Measurements from ENCODE around the gene FLYWCH1.
A peak's percentile ranks its signal among the peaks of the same experiment; 100 is the strongest.
"Not testable (repeated sequence)": the region's sequence is repeated elsewhere in the genome, so short reads cannot be mapped to it uniquely, and the experiment has no call there.

The FLYWCH1 gene

DNA sequence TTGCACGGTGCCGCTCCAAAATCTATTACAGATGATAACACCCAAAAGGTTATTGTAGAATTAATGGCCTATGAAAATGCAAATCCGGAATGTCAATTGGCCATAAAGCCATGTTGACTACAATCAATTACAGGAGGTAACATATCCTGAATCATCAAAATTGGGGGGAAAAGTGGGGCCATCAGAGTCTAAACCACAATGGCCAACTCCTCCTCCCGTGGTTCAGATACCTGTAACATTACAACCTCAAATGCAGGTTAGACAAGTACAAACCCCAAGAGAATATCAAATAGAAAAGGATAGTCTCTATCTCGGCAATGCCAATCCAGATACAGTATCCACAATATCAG, 14.9 kb downstream of the FLYWCH1 start:
- no peak for DNase-seq (ENCODE audit: low read depth, low spot score)
- CTCF ChIA-PET: interaction anchor here (0.5 to 18.7 kb wide), 21 partner anchors 8 to 234 kb away, joined by 3 to 396 read pairs (median 6); partner anchors contain the start of genes FLYWCH2 and PKMYT1
- POLR2A ChIA-PET: interaction anchor here (0.7 kb wide), 1 partner anchor 53 kb away, joined by 3 read pairs; no protein-coding TSS in a partner anchor
- TF ChIP-seq CTCF (IDR thresholded peaks at IDR 0.05; ENCODE audit: insufficient read depth, low read length, missing control alignments): no peak
- peak overlapping the region; percentile 24 for H3K4me3 ChIP-seq (ENCODE audit: low read depth, low read length)

- DNase-seq (ENCODE audit: low read depth, low spot score): no peak
- ChIA-PET CTCF (interaction anchor here (0.5 to 18.7 kb wide), 26 partner anchors 8 to 254 kb away, joined by 3 to 396 read pairs (median 6); partner anchors contain the start of genes FLYWCH2 and PKMYT1), POLR2A (no interaction called here)
- TF ChIP-seq CTCF (IDR thresholded peaks at IDR 0.05; ENCODE audit: insufficient read depth, low read length, missing control alignments): peak; percentile 87
- peak overlapping the region; percentile 24 for H3K4me3 ChIP-seq (ENCODE audit: low read depth, low read length)
Observed at GRCh38 chr16:2927010-2927646, 15.4 kb downstream of the FLYWCH1 start.

DNA sequence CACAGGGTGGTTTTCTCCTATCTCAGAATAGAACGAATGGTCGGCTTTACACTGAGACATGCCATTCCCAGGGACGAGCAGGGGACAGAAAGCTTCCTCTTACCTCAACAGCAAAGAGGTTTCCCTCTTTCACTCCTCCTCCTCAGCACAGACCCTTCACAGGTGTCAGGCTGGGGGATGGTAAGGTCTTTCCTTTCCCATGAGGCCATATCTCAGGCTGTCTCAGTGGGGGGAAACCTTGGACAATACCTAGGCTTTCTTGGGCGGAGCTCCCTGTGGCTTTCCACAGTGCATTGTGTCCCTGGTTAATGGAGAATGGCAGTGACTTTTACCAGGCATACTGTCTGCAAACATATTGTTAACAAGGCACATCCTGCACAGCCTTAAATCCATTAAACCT, 16.4 kb downstream of the FLYWCH1 start:
- DNase-seq (ENCODE audit: low read depth, low spot score); H3K4me3 ChIP-seq (ENCODE audit: low read depth, low read length); POLR2A ChIA-PET: not testable (repeated sequence)
- CTCF ChIA-PET: interaction anchor here (1.3 to 18.7 kb wide), 10 partner anchors 12 to 89 kb away, joined by 4 to 396 read pairs (median 17); partner anchors contain the start of gene FLYWCH2

GRCh38 chr16:2928796-2929195, 17.1 kb downstream of the FLYWCH1 start:
- no peak for DNase-seq (ENCODE audit: low read depth, low spot score)
- no peak overlapping the region for H3K4me3 ChIP-seq (ENCODE audit: low read depth, low read length)
- ChIA-PET POLR2A (no interaction called here), CTCF (interaction anchor here (1.7 to 18.7 kb wide), 5 partner anchors 12 to 56 kb away, joined by 6 to 396 read pairs (median 58); partner anchors contain the start of gene FLYWCH2)
- no peak for TF ChIP-seq CTCF (IDR thresholded peaks at IDR 0.05; ENCODE audit: insufficient read depth, low read length, missing control alignments)

- H3K4me3 ChIP-seq (ENCODE audit: low read depth, low read length): no peak overlapping the region
- no peak for DNase-seq (ENCODE audit: low read depth, low spot score)
- CTCF ChIA-PET: interaction anchor here (0.6 to 18.7 kb wide), 6 partner anchors 8 to 56 kb away, joined by 3 to 396 read pairs (median 3); partner anchors contain the start of gene FLYWCH2
- no peak for TF ChIP-seq CTCF (IDR thresholded peaks at IDR 0.05; ENCODE audit: insufficient read depth, low read length, missing control alignments)
- POLR2A ChIA-PET: no interaction called here
Observed at GRCh38 chr16:2929693-2930092, 18.0 kb downstream of the FLYWCH1 start.

- POLR2A ChIA-PET: no interaction called here
Observed at GRCh38 chr16:2930236-2930635, 18.5 kb downstream of the FLYWCH1 start.

GRCh38 chr16:2931231-2931914, 19.6 kb downstream of the FLYWCH1 start:
- H3K4me3 ChIP-seq (ENCODE audit: low read depth, low read length); DNase-seq (ENCODE audit: low read depth, low spot score); POLR2A ChIA-PET: not testable (repeated sequence)
- CTCF ChIA-PET: interaction anchor here (1.1 to 5.7 kb wide), 3 partner anchors 12 to 31 kb away, joined by 3 to 96 read pairs (median 4); no protein-coding TSS in a partner anchor

More at GRCh38 chr16:2930236-2930635, 18.5 kb downstream of the FLYWCH1 start:
- TF ChIP-seq CTCF (IDR thresholded peaks at IDR 0.05; ENCODE audit: insufficient read depth, low read length, missing control alignments): no peak
- DNase-seq (ENCODE audit: low read depth, low spot score): no peak
- CTCF ChIA-PET: interaction anchor here (0.6 to 18.7 kb wide), 6 partner anchors 9 to 57 kb away, joined by 3 to 396 read pairs (median 3); partner anchors contain the start of gene FLYWCH2
- no peak overlapping the region for H3K4me3 ChIP-seq (ENCODE audit: low read depth, low read length)
